K562 (cell line): ENCODE data around the gene KRTAP10-11. TPM values are rescaled to one million over a fixed set of nuclear protein-coding genes. Genes with fewer than 3 reads are reported as not detected.

Experiments used
- ATAC-seq: fragments of 200-7000 bp; cut with Tn5 transposase; 3 replicates; pipeline ENCODE4 v1.9.1; 2020; ENCODE audit warnings: moderate library complexity
- BruUV-seq: library from RNA; stranded (reverse); fragments of 400-500 nt; replicated peaks from 2 replicates; lab custom pipeline; 2021; lab: Mats Ljungman, UMichigan
- CTCF ChIA-PET: fragments of 300-600 bp; formaldehyde crosslinking; extraction: SDS; loops from one replicate; lab custom pipeline; 2021; ENCODE audit warnings: low intra/inter-chr PET ratio; lab: Yijun Ruan, JAX
- POLR2A ChIA-PET: fragments of 300-600, 350-650 bp; sonication (Branson Sonifier 250); formaldehyde crosslinking; extraction: SDS; loops from one replicate; lab custom pipeline; 2021; ENCODE audit warnings: antibody characterized with exemption, inconsistent platforms; lab: Yijun Ruan, JAX
- DNase-seq, 4 experiments: peaks; one replicate each; pipeline versions ENCODE4 v3.0.0 to v3.0.0-alpha.2; 2011 to 2018; ENCODE audit warnings: low spot score in 3 of 4, mixed read lengths in 3 of 4; ENCODE audit errors: extremely low read depth in 1 of 4
- FAIRE-seq: peaks from 2 replicates; lab custom pipeline; 2011; peaks lifted over from hg19 to GRCh38; lab: Jason Lieb, UNC
- H2AFZ ChIP-seq: 2 replicates; pipeline ENCODE4 v1.6.0; 2011; ENCODE audit warnings: low read depth, low read length, control low read depth, inconsistent platforms
- H3K27ac ChIP-seq: fragments of 200-600 bp; 3 replicates; pipeline ENCODE4 v1.8.0; 2011; ENCODE audit warnings: low read depth, mild to moderate bottlenecking, control low read depth, inconsistent platforms, low read length, moderate library complexity, mixed read lengths; ENCODE audit errors: extremely low read depth
- H3K27me3 ChIP-seq, 2 experiments: fragments of 300-600 bp in 1 of 2; 2 replicates in 1 of 2; 3 replicates in 1 of 2; pipeline versions ENCODE4 v1.6.0 to v1.8.0; 2011; ENCODE audit warnings: inconsistent platforms in 2 of 2, low read length in 2 of 2, mild to moderate bottlenecking in 1 of 2, mixed read lengths in 1 of 2, moderate library complexity in 1 of 2; ENCODE audit not compliant: control insufficient read depth in 2 of 2, insufficient read depth in 2 of 2
- H3K36me3 ChIP-seq: fragments of 300-600 bp; 3 replicates; pipeline ENCODE4 v1.8.0; 2011; ENCODE audit warnings: mild to moderate bottlenecking, low read length, inconsistent platforms; ENCODE audit not compliant: control insufficient read depth, insufficient read depth
- H3K4me1 ChIP-seq, 2 experiments: fragments of 200-600 bp in 1 of 2; replicated peaks in 1 of 2; 2 replicates in 1 of 2; 3 replicates in 1 of 2; pipeline versions ENCODE4 v1.5.1 to v1.8.0; 2011; ENCODE audit warnings: inconsistent platforms in 2 of 2, low read length in 2 of 2, mild to moderate bottlenecking in 1 of 2, mixed read lengths in 1 of 2, moderate library complexity in 1 of 2; ENCODE audit not compliant: control insufficient read depth in 2 of 2, insufficient read depth in 2 of 2
- H3K4me2 ChIP-seq: 2 replicates; pipeline ENCODE4 v1.6.1; 2011; ENCODE audit warnings: low read length, control low read depth, inconsistent platforms, mixed read lengths; ENCODE audit not compliant: insufficient read depth
- H3K4me3 ChIP-seq: fragments of 200-600 bp; sonication (generic), shearing (Covaris generic); 2 replicates; pipeline ENCODE4 v1.5.1; 2016; ENCODE audit warnings: control low read depth, inconsistent platforms
- H3K79me2 ChIP-seq: fragments of 200-600 bp; 3 replicates; pipeline ENCODE4 v1.8.0; 2011; ENCODE audit warnings: low read length, inconsistent platforms; ENCODE audit not compliant: control insufficient read depth, insufficient read depth
- H3K9ac ChIP-seq, 2 experiments: 2 replicates each; pipeline versions ENCODE4 v1.6.0 to v1.6.1; 2011; ENCODE audit warnings: low read depth in 2 of 2, low read length in 2 of 2, control low read depth in 1 of 2, inconsistent platforms in 1 of 2, mild to moderate bottlenecking in 1 of 2, mixed read lengths in 1 of 2; ENCODE audit not compliant: insufficient read depth in 1 of 2
- H3K9me1 ChIP-seq: one replicate; pipeline ENCODE4 v1.6.0; 2011; ENCODE audit warnings: inconsistent platforms, mild to moderate bottlenecking, low read length, moderate library complexity; ENCODE audit not compliant: control insufficient read depth, insufficient read depth
- H3K9me3 ChIP-seq: replicated peaks from 2 replicates; pipeline ENCODE4 v1.5.1; 2011; ENCODE audit warnings: low read depth, low read length, inconsistent platforms; ENCODE audit not compliant: control insufficient read depth, insufficient read depth
- H4K20me1 ChIP-seq: replicated peaks from 2 replicates; pipeline ENCODE4 v1.6.1; 2011; ENCODE audit warnings: low read length, inconsistent platforms, mixed read lengths; ENCODE audit not compliant: control insufficient read depth, insufficient read depth
- CBX5 ChIP-seq: IDR thresholded peaks from 2 replicates; pipeline ENCODE4 v1.6.1; 2014; ENCODE audit warnings: low read depth, borderline replicate concordance
- FOXP1 ChIP-seq: sonication (generic); formaldehyde crosslinking; IDR thresholded peaks from 2 replicates; pipeline ENCODE4 v1.8.0; 2022; ENCODE audit warnings: mild to moderate bottlenecking, missing genetic modification reagents
- HDGF ChIP-seq: fragments of 450-650 bp; IDR thresholded peaks from 2 replicates; pipeline ENCODE4 v1.6.1; 2016
- HNRNPLL ChIP-seq: fragments of 200-400 bp; formaldehyde crosslinking; IDR thresholded peaks from 2 replicates; pipeline ENCODE4 v1.6.1; 2017; ENCODE audit warnings: low read length, low read depth, mild to moderate bottlenecking; ENCODE audit not compliant: poor library complexity, severe bottlenecking
- KLF10 ChIP-seq: fragments of 250-450 bp; sonication (Bioruptor Pico); IDR thresholded peaks from 2 replicates; pipeline ENCODE4 v1.6.1; 2021; ENCODE audit warnings: matching md5 sums
- KLF6 ChIP-seq: fragments of 250-450 bp; sonication (Bioruptor Pico); IDR thresholded peaks from 2 replicates; pipeline ENCODE4 v1.4.0; 2020; ENCODE audit warnings: mild to moderate bottlenecking, moderate library complexity, borderline replicate concordance
- MAFG ChIP-seq: fragments of 450-650 bp; conservative IDR thresholded peaks from 2 replicates; pipeline ENCODE4 v1.6.1; 2016; ENCODE audit warnings: missing genetic modification characterization, missing compliant biosample characterization
- NR0B1 ChIP-seq: fragments of 450-650 bp; IDR thresholded peaks from one replicate; pipeline ENCODE4 v1.6.1; 2018; ENCODE audit warnings: mild to moderate bottlenecking, moderate library complexity; ENCODE audit not compliant: partially characterized antibody
- POLR2AphosphoS2 ChIP-seq: IDR thresholded peaks from 2 replicates; pipeline ENCODE4 v1.6.1; 2012; ENCODE audit warnings: low read length, improper control_type of control experiment
- PRMT5 ChIP-seq: sonication (generic); formaldehyde crosslinking; IDR thresholded peaks from 2 replicates; pipeline ENCODE4 v1.5.0; 2020; ENCODE audit warnings: missing genetic modification reagents
- RBM17 ChIP-seq: fragments of 200-400 bp; formaldehyde crosslinking; IDR thresholded peaks from 2 replicates; pipeline ENCODE4 v1.6.1; 2017; ENCODE audit warnings: low read depth, mild to moderate bottlenecking, low read length, borderline replicate concordance
- TOE1 ChIP-seq, 2 experiments: fragments of 450-650 bp in 1 of 2; sonication (generic) in 1 of 2; formaldehyde crosslinking in 1 of 2; IDR thresholded peaks; 2 replicates each; pipeline versions ENCODE4 v1.7.1 to v1.8.0; 2016 to 2022; ENCODE audit warnings: borderline replicate concordance in 2 of 2, mild to moderate bottlenecking in 2 of 2, antibody characterized with exemption in 1 of 2, inconsistent platforms in 1 of 2, low read depth in 1 of 2, missing genetic modification reagents in 1 of 2, moderate library complexity in 1 of 2
- ZFX ChIP-seq: sonication (generic); formaldehyde crosslinking; IDR thresholded peaks from 2 replicates; pipeline ENCODE4 v1.8.0; 2022; ENCODE audit warnings: mild to moderate bottlenecking, missing genetic modification reagents, moderate library complexity
- ZKSCAN3 ChIP-seq: fragments of 250-450 bp; sonication (Bioruptor Pico); IDR thresholded peaks from 2 replicates; pipeline ENCODE4 v1.4.0; 2020
- ZNF232 ChIP-seq: sonication (generic); formaldehyde crosslinking; IDR thresholded peaks from 2 replicates; pipeline ENCODE4 v1.8.0; 2022; ENCODE audit warnings: mild to moderate bottlenecking, missing genetic modification reagents
- WGBS: fragments of 100-300 bp; shearing (Covaris generic); methylation state at CpG from one replicate; pipeline ENCODE4 v1.1.6; 2016; ENCODE audit warnings: low coverage, mixed read lengths; ENCODE audit not compliant: insufficient coverage; ENCODE audit errors: missing lambda C conversion rate; 5-methylcytosine and 5-hydroxymethylcytosine counted together
- in situ Hi-C: fragments of 300-500 bp; cut with MboI; formaldehyde crosslinking; loops from 4 replicates; pipeline ENCODE4 v1.15.0; 2018; ENCODE audit warnings: inconsistent platforms, mixed read lengths
- intact Hi-C: fragments of 100-400 bp; cut with micrococcal nuclease; formaldehyde crosslinking; loops from 2 replicates; pipeline ENCODE4 v1.14.2; 2022
- polyA plus RNA-seq, 8 experiments: library from polyadenylated mRNA; depleted of rRNA in 4 of 8; stranded (reverse) in 5 of 8; unstranded in 3 of 8; fragments of >200 nt; fragmentation: Nextera tagmentation in 2 of 8; fragmentation: Illumina TruSeq in 1 of 8; extraction: Ambion mirVana in 2 of 8; extraction: Trizol in 1 of 8; gene quantifications; 2 replicates each; pipeline versions ENCODE4 v1.2.1 to v1.2.3, GENCODE V29; 2011 to 2014; ENCODE audit warnings: inconsistent platforms in 1 of 8, missing spikeins in 1 of 8
- total RNA-seq, 7 experiments: library from RNA; depleted of rRNA in 6 of 7; stranded (reverse); fragments of >200 nt in 6 of 7; fragmentation: Illumina TruSeq in 2 of 7; extraction: Trizol in 2 of 7; gene quantifications; 2 replicates each; pipeline versions ENCODE4 v1.2.1 to v1.2.3, GENCODE V29; 2011 to 2021; ENCODE audit warnings: low replicate concordance in 1 of 7
- TF ChIP-seq, protein P1 (sequence below): sonication (generic); formaldehyde crosslinking; IDR thresholded peaks from 2 replicates; pipeline ENCODE4 v1.8.1; 2023; ENCODE audit warnings: mild to moderate bottlenecking, missing genetic modification reagents
- TF ChIP-seq, protein P2 (sequence below): sonication (generic); formaldehyde crosslinking; IDR thresholded peaks from 2 replicates; pipeline ENCODE4 v1.9.0; 2022; ENCODE audit warnings: mild to moderate bottlenecking, missing genetic modification reagents

Gene KRTAP10-11
- total and polyA plus RNA-seq, 9 of the 15 experiments (the other 6 are each of a cell fraction or from before 2014, with no cell fraction given) = not detected

GRCh38 chr21:44614961-44615391 lies 31.2 kb upstream of the KRTAP10-11 start:
- H3K9ac ChIP-seq = no peak overlapping the region
- FAIRE-seq = no peak
- H3K27me3 ChIP-seq = peaks cover 14 to 44% of the 10 kb centered on the region in 2 experiments; a peak in 4 of 5 replicates
- POLR2A ChIA-PET = interaction anchor here (0.6 to 0.8 kb wide), 2 partner anchors 11 to 232 kb away, joined by 3 read pairs; no protein-coding TSS in a partner anchor
- H4K20me1 ChIP-seq = no peaks in the 10 kb centered on the region
- no peak overlapping the region for H3K4me2 ChIP-seq
- peaks cover 0 to 10% of the 10 kb centered on the region in 2 experiments; a peak in 2 of 5 replicates for H3K4me1 ChIP-seq
- no peak for ATAC-seq
- CTCF ChIA-PET = no interaction called here
- BruUV-seq = no TSS peak
- intact Hi-C loops (no loop called here), in situ Hi-C loops (no loop called here)
- H3K79me2 ChIP-seq = no peaks in the 10 kb centered on the region
- H3K9me1 ChIP-seq = peaks cover 3% of the 10 kb centered on the region
- DNase-seq = no peak
- under 1% methylated on average over 28 of the region's 28 CpGs for WGBS
- no peak overlapping the region for H2AFZ ChIP-seq
- H3K27ac ChIP-seq = no peak overlapping the region
- H3K9me3 ChIP-seq = no peaks in the 10 kb centered on the region; the same call in 1 of the 2 replicates
- no peaks in the 10 kb centered on the region for H3K36me3 ChIP-seq
- H3K4me3 ChIP-seq = no peak overlapping the region
- TF ChIP-seq POLR2AphosphoS2 (no peak), NR0B1 (no peak), ZFX (CRISPR knock-in tag) (no peak), MAFG (no peak), ZKSCAN3 (no peak), RBM17 (no peak), FOXP1 (CRISPR knock-in tag) (no peak), PRMT5 (CRISPR knock-in tag) (no peak), TOE1 (IDR thresholded peaks at IDR 0.05; ENCODE audit: borderline replicate concordance) (no peak), TOE1 (CRISPR knock-in tag; IDR thresholded peaks at IDR 0.05; ENCODE audit: borderline replicate concordance, low read depth) (no peak), KLF10 (CRISPR knock-in tag) (no peak), KLF6 (no peak), CBX5 (no peak), HNRNPLL (no peak), HDGF (no peak), ZNF232 (no peak)
- TF ChIP-seq, protein P1, sequence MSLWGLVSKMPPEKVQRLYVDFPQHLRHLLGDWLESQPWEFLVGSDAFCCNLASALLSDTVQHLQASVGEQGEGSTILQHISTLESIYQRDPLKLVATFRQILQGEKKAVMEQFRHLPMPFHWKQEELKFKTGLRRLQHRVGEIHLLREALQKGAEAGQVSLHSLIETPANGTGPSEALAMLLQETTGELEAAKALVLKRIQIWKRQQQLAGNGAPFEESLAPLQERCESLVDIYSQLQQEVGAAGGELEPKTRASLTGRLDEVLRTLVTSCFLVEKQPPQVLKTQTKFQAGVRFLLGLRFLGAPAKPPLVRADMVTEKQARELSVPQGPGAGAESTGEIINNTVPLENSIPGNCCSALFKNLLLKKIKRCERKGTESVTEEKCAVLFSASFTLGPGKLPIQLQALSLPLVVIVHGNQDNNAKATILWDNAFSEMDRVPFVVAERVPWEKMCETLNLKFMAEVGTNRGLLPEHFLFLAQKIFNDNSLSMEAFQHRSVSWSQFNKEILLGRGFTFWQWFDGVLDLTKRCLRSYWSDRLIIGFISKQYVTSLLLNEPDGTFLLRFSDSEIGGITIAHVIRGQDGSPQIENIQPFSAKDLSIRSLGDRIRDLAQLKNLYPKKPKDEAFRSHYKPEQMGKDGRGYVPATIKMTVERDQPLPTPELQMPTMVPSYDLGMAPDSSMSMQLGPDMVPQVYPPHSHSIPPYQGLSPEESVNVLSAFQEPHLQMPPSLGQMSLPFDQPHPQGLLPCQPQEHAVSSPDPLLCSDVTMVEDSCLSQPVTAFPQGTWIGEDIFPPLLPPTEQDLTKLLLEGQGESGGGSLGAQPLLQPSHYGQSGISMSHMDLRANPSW (CRISPR knock-in tag) = no peak
- TF ChIP-seq, protein P2, sequence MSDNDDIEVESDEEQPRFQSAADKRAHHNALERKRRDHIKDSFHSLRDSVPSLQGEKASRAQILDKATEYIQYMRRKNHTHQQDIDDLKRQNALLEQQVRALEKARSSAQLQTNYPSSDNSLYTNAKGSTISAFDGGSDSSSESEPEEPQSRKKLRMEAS (CRISPR knock-in tag) = no peak
